Kasumi-1 (cell line): ENCODE measurements around the gene ADARB2.
"Not testable (repeated sequence)": the region's sequence is repeated elsewhere in the genome, so short reads cannot be mapped to it uniquely, and the experiment has no call there.

Experiments used
- DNase-seq, 2 experiments: peaks; one replicate each; lab custom pipeline; 2025; lab: John Stamatoyannopoulos, UW

ADARB2 gene

GRCh38 chr10:1642600-1643160, 94.6 kb downstream of the ADARB2 start:
- DNase-seq: no peak

GRCh38 chr10:1641402-1641801, 95.9 kb downstream of the ADARB2 start:
- no peak for DNase-seq

GRCh38 chr10:1638889-1639419, 98.4 kb downstream of the ADARB2 start:
- DNase-seq: no peak

GRCh38 chr10:1635340-1635739, 102.0 kb downstream of the ADARB2 start:
- no peak for DNase-seq

GRCh38 chr10:1634239-1634638, 103.1 kb downstream of the ADARB2 start:
- DNase-seq: no peak

GRCh38 chr10:1633783-1634182, 103.5 kb downstream of the ADARB2 start:
- DNase-seq: no peak

GRCh38 chr10:1632596-1632995, 104.7 kb downstream of the ADARB2 start:
- DNase-seq: no peak

GRCh38 chr10:1632141-1632540, 105.2 kb downstream of the ADARB2 start:
- no peak for DNase-seq

- no peak for DNase-seq
Measured at GRCh38 chr10:1631282-1631681, 106.0 kb downstream of the ADARB2 start.

- DNase-seq: no peak
Measured at GRCh38 chr10:1630304-1630703, 107.0 kb downstream of the ADARB2 start.

- DNase-seq: no peak
Measured at GRCh38 chr10:1629326-1630198, 107.8 kb downstream of the ADARB2 start.

- no peak for DNase-seq
Measured at GRCh38 chr10:1628757-1629156, 108.6 kb downstream of the ADARB2 start.

- no peak for DNase-seq
Measured at GRCh38 chr10:1627945-1628344, 109.4 kb downstream of the ADARB2 start.

GRCh38 chr10:1626835-1627234, 110.5 kb downstream of the ADARB2 start:
- no peak for DNase-seq

GRCh38 chr10:1626410-1626809, 110.9 kb downstream of the ADARB2 start:
- DNase-seq: no peak

GRCh38 chr10:1625731-1626130, 111.6 kb downstream of the ADARB2 start:
- no peak for DNase-seq

GRCh38 chr10:1625079-1625478, 112.2 kb downstream of the ADARB2 start:
- no peak for DNase-seq

- no peak for DNase-seq
Measured at GRCh38 chr10:1624240-1624639, 113.1 kb downstream of the ADARB2 start.

GRCh38 chr10:1620803-1621202, 116.5 kb downstream of the ADARB2 start:
- DNase-seq: no peak

- not testable (repeated sequence) for DNase-seq
Measured at GRCh38 chr10:1617376-1618317, 119.7 kb downstream of the ADARB2 start.

- DNase-seq: not testable (repeated sequence)
Measured at GRCh38 chr10:1616701-1617100, 120.6 kb downstream of the ADARB2 start.
